ENCODE data around the gene FGF12.

DNA sequence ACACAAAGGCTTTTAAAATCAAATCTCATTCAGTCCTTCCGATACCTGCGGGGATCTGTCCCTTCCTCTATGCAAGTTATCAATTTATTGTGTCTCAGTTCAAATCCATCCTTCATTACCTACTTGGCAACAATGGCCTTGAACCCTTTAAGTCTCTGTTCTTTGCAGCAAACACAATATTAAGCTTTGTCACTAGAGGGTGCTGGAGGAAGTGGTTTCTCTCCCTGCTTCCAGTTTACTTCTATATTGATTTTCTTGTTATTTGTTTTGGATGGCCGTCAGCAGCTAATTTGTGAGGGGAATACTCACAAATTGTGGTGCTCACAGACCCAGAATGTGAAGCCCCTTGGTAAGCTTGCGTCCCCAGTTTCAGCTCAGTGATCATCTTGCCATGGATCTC is 278.3 kb downstream of the FGF12 start:
- TF ChIP-seq, protein P1, sequence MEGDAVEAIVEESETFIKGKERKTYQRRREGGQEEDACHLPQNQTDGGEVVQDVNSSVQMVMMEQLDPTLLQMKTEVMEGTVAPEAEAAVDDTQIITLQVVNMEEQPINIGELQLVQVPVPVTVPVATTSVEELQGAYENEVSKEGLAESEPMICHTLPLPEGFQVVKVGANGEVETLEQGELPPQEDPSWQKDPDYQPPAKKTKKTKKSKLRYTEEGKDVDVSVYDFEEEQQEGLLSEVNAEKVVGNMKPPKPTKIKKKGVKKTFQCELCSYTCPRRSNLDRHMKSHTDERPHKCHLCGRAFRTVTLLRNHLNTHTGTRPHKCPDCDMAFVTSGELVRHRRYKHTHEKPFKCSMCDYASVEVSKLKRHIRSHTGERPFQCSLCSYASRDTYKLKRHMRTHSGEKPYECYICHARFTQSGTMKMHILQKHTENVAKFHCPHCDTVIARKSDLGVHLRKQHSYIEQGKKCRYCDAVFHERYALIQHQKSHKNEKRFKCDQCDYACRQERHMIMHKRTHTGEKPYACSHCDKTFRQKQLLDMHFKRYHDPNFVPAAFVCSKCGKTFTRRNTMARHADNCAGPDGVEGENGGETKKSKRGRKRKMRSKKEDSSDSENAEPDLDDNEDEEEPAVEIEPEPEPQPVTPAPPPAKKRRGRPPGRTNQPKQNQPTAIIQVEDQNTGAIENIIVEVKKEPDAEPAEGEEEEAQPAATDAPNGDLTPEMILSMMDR (IDR thresholded peaks at IDR 0.05): no peak
- TF ChIP-seq POLR2AphosphoS5 (IDR thresholded peaks at IDR 0.05): no peak

Measured in breast epithelium (tissue), 3 donors.